H1 (cell line): ENCODE results near the gene ZNF362.
"Not testable (repeated sequence)": the region's sequence is repeated elsewhere in the genome, so short reads cannot be mapped to it uniquely, and the experiment has no call there.

Experiments used
- CTCF ChIP-seq, 3 experiments: IDR thresholded peaks; 1 replicate in 2 of 3; 2 replicates in 1 of 3; pipeline versions ENCODE4 v1.5.1 to v1.6.1; 2011; ENCODE audit warnings: low read length in 3 of 3, mild to moderate bottlenecking in 3 of 3, inconsistent platforms in 2 of 3, low read depth in 1 of 3, moderate library complexity in 1 of 3; ENCODE audit not compliant: insufficient read depth in 1 of 3; ENCODE audit errors: control extremely low read depth in 1 of 3
- EP300 ChIP-seq, 2 experiments: IDR thresholded peaks; 1 replicate in 1 of 2; 2 replicates in 1 of 2; pipeline ENCODE4 v1.6.1; 2011 to 2012; ENCODE audit warnings: low read depth in 2 of 2, low read length in 2 of 2, mild to moderate bottlenecking in 2 of 2, borderline replicate concordance in 1 of 2, inconsistent platforms in 1 of 2, moderate library complexity in 1 of 2
- KDM1A ChIP-seq: fragments of 200-600, 300-600 bp; sonication (generic); IDR thresholded peaks from 2 replicates; pipeline ENCODE4 v1.7.1; 2016; ENCODE audit warnings: mild to moderate bottlenecking, low read length, borderline replicate concordance
- MAX ChIP-seq: IDR thresholded peaks from 2 replicates; pipeline ENCODE4 v1.6.1; 2012; ENCODE audit warnings: inconsistent platforms
- SP1 ChIP-seq: IDR thresholded peaks from 2 replicates; pipeline ENCODE4 v1.6.1; 2011; ENCODE audit warnings: low read depth, low read length
- SUZ12 ChIP-seq: fragments of 200-600 bp; sonication (generic); IDR thresholded peaks from 2 replicates; pipeline ENCODE4 v1.6.1; 2012; ENCODE audit warnings: mild to moderate bottlenecking, inconsistent platforms, low read length, moderate library complexity, mixed read lengths
- ZNF274 ChIP-seq: IDR thresholded peaks from 2 replicates; pipeline ENCODE4 v1.7.0; 2012; ENCODE audit warnings: low read length, borderline replicate concordance; ENCODE audit errors: extremely low read depth

- TF ChIP-seq MAX; ZNF274; KDM1A; SUZ12; CTCF (IDR thresholded peaks at IDR 0.05; ENCODE audit: control extremely low read depth in 1 of 3, insufficient read depth in 1 of 3, low read depth in 1 of 3, low read length in 3 of 3); EP300 (IDR thresholded peaks at IDR 0.05; ENCODE audit: borderline replicate concordance in 1 of 2, low read depth in 2 of 2, low read length in 2 of 2); SP1: not testable (repeated sequence)
Measured at GRCh38 chr1:33238194-33238724, 18.0 kb upstream of the ZNF362 start.
